GM23248 (cell line): ENCODE data around the gene MPRIP.

Source experiments
- EZH2 ChIP-seq: fragments of 200-600 bp; sonication (generic); IDR thresholded peaks from 2 replicates; pipeline ENCODE4 v1.6.1; 2018; ENCODE audit warnings: antibody characterized with exemption, mild to moderate bottlenecking; ENCODE audit not compliant: insufficient read depth, poor library complexity, severe bottlenecking
- EZH2phosphoT487 ChIP-seq: fragments of 200-600 bp; sonication (generic); IDR thresholded peaks from 2 replicates; pipeline ENCODE4 v1.6.1; 2018; ENCODE audit warnings: antibody characterized with exemption, moderate library complexity, mild to moderate bottlenecking, low read depth; ENCODE audit not compliant: insufficient read depth

- no peak for TF ChIP-seq EZH2phosphoT487
- TF ChIP-seq EZH2: no peak
These were observed 156.0 kb downstream of the MPRIP start for GRCh38 chr17:17198281-17198680.
